Activated CD8-positive, alpha-beta T cell treated with anti-CD3 and anti-CD28 coated beads for 36 hours (primary cell): Measurements from ENCODE around the gene POLG2. TPM values are rescaled to one million over a fixed set of nuclear protein-coding genes. Genes with fewer than 3 reads are reported as not detected.

Experiments used
- ATAC-seq: fragments of 200-7000 bp; cut with Tn5 transposase; one replicate; pipeline ENCODE4 v1.10.0; 2021; ENCODE audit warnings: mild to moderate bottlenecking, moderate library complexity
- CTCF ChIA-PET: fragments of 350-600 bp; sonication (Branson Sonifier 250); formaldehyde crosslinking; loops from one replicate; lab custom pipeline; 2021; ENCODE audit warnings: antibody characterized with exemption; lab: Charles Lee
- POLR2A ChIA-PET: fragments of 350-600 bp; sonication (Branson Sonifier 250); formaldehyde crosslinking; loops from one replicate; lab custom pipeline; 2021; ENCODE audit warnings: antibody characterized with exemption; lab: Charles Lee
- DNase-seq: peaks from one replicate; pipeline ENCODE4 v3.0.0-alpha.2; 2020
- H3K27ac Mint-ChIP-seq: one replicate; pipeline ENCODE4 v1.8.0; 2021; ENCODE audit warnings: mild to moderate bottlenecking, mixed read lengths
- H3K27me3 Mint-ChIP-seq: one replicate; pipeline ENCODE4 v1.8.0; 2021; ENCODE audit warnings: mixed read lengths
- H3K36me3 Mint-ChIP-seq: one replicate; pipeline ENCODE4 v1.8.0; 2021; ENCODE audit warnings: low read depth, mixed read lengths
- H3K4me1 Mint-ChIP-seq: one replicate; pipeline ENCODE4 v1.8.0; 2021; ENCODE audit warnings: low read depth, mixed read lengths
- H3K4me3 Mint-ChIP-seq: one replicate; pipeline ENCODE4 v1.8.0; 2021; ENCODE audit warnings: mild to moderate bottlenecking, moderate library complexity, mixed read lengths
- H3K9me3 Mint-ChIP-seq: one replicate; pipeline ENCODE4 v1.8.0; 2021; ENCODE audit warnings: mixed read lengths
- CTCF ChIP-seq: fragments of 200-600 bp; IDR thresholded peaks from one replicate; pipeline ENCODE4 v1.8.0; 2022; ENCODE audit warnings: antibody characterized with exemption, mild to moderate bottlenecking
- intact Hi-C: fragments of 100-400 bp; cut with micrococcal nuclease; formaldehyde crosslinking; loops from one replicate; pipeline ENCODE4 v1.10.0; 2022
- total RNA-seq, 2 experiments: library from RNA; stranded (reverse); gene quantifications; one replicate each; pipeline ENCODE4 v1.2.3, GENCODE V29; 2021

POLG2 gene
- total RNA-seq, 2 experiments from 2014 or later: 37.3 to 41.1 TPM

GRCh38 chr17:64455993-64456885 lies 40.6 kb downstream of the POLG2 start:
- intact Hi-C loops: no loop called here
- ChIA-PET CTCF (interaction anchor here (0.6 to 3.4 kb wide), 5 partner anchors 35 to 743 kb away, joined by 3 to 22 read pairs (median 3); no protein-coding TSS in a partner anchor), POLR2A (interaction anchor here (0.6 to 0.9 kb wide), 3 partner anchors 47 to 68 kb away, joined by 3 to 4 read pairs (median 3); no protein-coding TSS in a partner anchor)
- Mint-ChIP-seq H3K27me3 (no peaks in the 10 kb centered on the region), H3K27ac (peak overlapping the region; percentile 71), H3K36me3 (no peaks in the 10 kb centered on the region), H3K4me3 (no peak overlapping the region), H3K9me3 (peaks cover 2% of the 10 kb centered on the region), H3K4me1 (peaks cover 9% of the 10 kb centered on the region)
- ATAC-seq: peak; percentile 68
- no peak for TF ChIP-seq CTCF
- no peak for DNase-seq

- CTCF ChIA-PET: interaction anchor here (1.0 to 4.2 kb wide), 5 partner anchors 31 to 158 kb away, joined by 3 to 21 read pairs (median 5); no protein-coding TSS in a partner anchor
- H3K4me1 Mint-ChIP-seq: peaks cover 6% of the 10 kb centered on the region
- H3K27me3 Mint-ChIP-seq: no peaks in the 10 kb centered on the region
- DNase-seq (no peak), ATAC-seq (no peak)
- intact Hi-C loops: no loop called here
- H3K9me3 Mint-ChIP-seq: no peaks in the 10 kb centered on the region
- TF ChIP-seq CTCF: no peak
- H3K36me3 Mint-ChIP-seq: no peaks in the 10 kb centered on the region
- POLR2A ChIA-PET: no interaction called here
- H3K27ac Mint-ChIP-seq: no peak overlapping the region
- no peak overlapping the region for H3K4me3 Mint-ChIP-seq
Measured at GRCh38 chr17:64449545-64449944, 47.3 kb downstream of the POLG2 start.

GRCh38 chr17:64448665-64449512 lies 48.0 kb downstream of the POLG2 start, which contains the start of gene MILR1:
Gene MILR1, plus strand, starts transcription at chr17:64449115. Its CDS starts 54 bp downstream, at chr17:64449169.
- H3K36me3 Mint-ChIP-seq: no peaks in the 10 kb centered on the region
- intact Hi-C loops: no loop called here

GRCh38 chr17:64447526-64447925 lies 49.3 kb downstream of the POLG2 start:
- H3K27me3 Mint-ChIP-seq: no peaks in the 10 kb centered on the region
- POLR2A ChIA-PET: interaction anchor here (0.7 kb wide), 1 partner anchor 13 kb away, joined by 3 read pairs; no protein-coding TSS in a partner anchor
- no peaks in the 10 kb centered on the region for H3K36me3 Mint-ChIP-seq
- DNase-seq (no peak), ATAC-seq (no peak)
- CTCF ChIA-PET: interaction anchor here (1.4 to 4.1 kb wide), 3 partner anchors 29 to 45 kb away, joined by 4 to 13 read pairs (median 4); no protein-coding TSS in a partner anchor
- peaks cover 9% of the 10 kb centered on the region for H3K4me1 Mint-ChIP-seq
- intact Hi-C loops: no loop called here
- no peak overlapping the region for H3K4me3 Mint-ChIP-seq
- TF ChIP-seq CTCF: no peak
- no peak overlapping the region for H3K27ac Mint-ChIP-seq
- H3K9me3 Mint-ChIP-seq: no peaks in the 10 kb centered on the region

More at GRCh38 chr17:64448665-64449512, 48.0 kb downstream of the POLG2 start, which contains the start of gene MILR1:
- Mint-ChIP-seq H3K4me3 (no peak within 1 kb of the TSS), H3K27ac (no peak within 1 kb of the TSS), H3K27me3 (no peaks in the 10 kb centered on the region), H3K9me3 (no peaks in the 10 kb centered on the region), H3K4me1 (peaks cover 6% of the 10 kb centered on the region)
- DNase-seq: no peak
- no peak for TF ChIP-seq CTCF
- ChIA-PET CTCF (interaction anchor here (1.0 to 4.2 kb wide), 6 partner anchors 30 to 157 kb away, joined by 3 to 21 read pairs (median 4); no protein-coding TSS in a partner anchor), POLR2A (no interaction called here)
- no peak for ATAC-seq
